CD8-positive, alpha-beta memory T cell (primary cell): ENCODE measurements around the gene GP9. TPM values are rescaled to one million over a fixed set of nuclear protein-coding genes. Genes with fewer than 3 reads are reported as not detected.

Experiments used
- CTCF ChIA-PET: fragments of 350-600 bp; sonication (Branson Sonifier 250); formaldehyde crosslinking; loops from one replicate; lab custom pipeline; 2021; ENCODE audit warnings: antibody characterized with exemption; lab: Charles Lee
- POLR2A ChIA-PET: fragments of 350-600 bp; sonication (Branson Sonifier 250); formaldehyde crosslinking; loops from one replicate; lab custom pipeline; 2021; ENCODE audit warnings: antibody characterized with exemption; lab: Charles Lee
- DNase-seq, 5 donors: peaks; one replicate each; pipeline versions ENCODE4 v3.0.0 to v3.0.0-alpha.2; 2020 to 2022; ENCODE audit warnings: mixed read lengths in 1 of 5
- H3K27ac ChIP-seq: one replicate; pipeline ENCODE4 v1.7.0; 2013; ENCODE audit warnings: low read depth, mild to moderate bottlenecking, low read length, moderate library complexity
- H3K27me3 ChIP-seq: 2 replicates; pipeline ENCODE4 v1.7.0; 2013; ENCODE audit warnings: low read length, mild to moderate bottlenecking; ENCODE audit not compliant: insufficient read depth, poor library complexity, severe bottlenecking
- H3K36me3 ChIP-seq: 2 replicates; pipeline ENCODE4 v1.7.0; 2013; ENCODE audit warnings: mild to moderate bottlenecking, low read length, moderate library complexity; ENCODE audit not compliant: insufficient read depth
- H3K4me1 ChIP-seq: 2 replicates; pipeline ENCODE4 v1.7.0; 2013; ENCODE audit warnings: mild to moderate bottlenecking, low read length, moderate library complexity; ENCODE audit not compliant: insufficient read depth
- H3K4me3 ChIP-seq: 2 replicates; pipeline ENCODE4 v1.7.0; 2013; ENCODE audit warnings: mild to moderate bottlenecking, low read length
- H3K9me3 ChIP-seq: 2 replicates; pipeline ENCODE4 v1.7.0; 2013; ENCODE audit warnings: mild to moderate bottlenecking, low read length
- H3K27ac Mint-ChIP-seq, 8 donors: one replicate each; pipeline ENCODE4 v1.8.0; 2020 to 2021; ENCODE audit warnings: mixed read lengths in 8 of 8, mild to moderate bottlenecking in 6 of 8, inconsistent platforms in 3 of 8, moderate library complexity in 3 of 8
- H3K27me3 Mint-ChIP-seq, 2 donors: one replicate each; pipeline ENCODE4 v1.8.0; 2020 to 2021; ENCODE audit warnings: mixed read lengths in 2 of 2, mild to moderate bottlenecking in 1 of 2, moderate library complexity in 1 of 2
- H3K36me3 Mint-ChIP-seq, 3 donors: one replicate each; pipeline ENCODE4 v1.8.0; 2020 to 2021; ENCODE audit warnings: mixed read lengths in 3 of 3, inconsistent platforms in 1 of 3, mild to moderate bottlenecking in 1 of 3
- H3K4me1 Mint-ChIP-seq, 3 donors: one replicate each; pipeline ENCODE4 v1.8.0; 2020 to 2021; ENCODE audit warnings: mixed read lengths in 3 of 3, inconsistent platforms in 1 of 3, mild to moderate bottlenecking in 1 of 3
- H3K4me3 Mint-ChIP-seq, 7 donors: one replicate each; pipeline ENCODE4 v1.8.0; 2020 to 2021; ENCODE audit warnings: mixed read lengths in 7 of 7, mild to moderate bottlenecking in 6 of 7, moderate library complexity in 4 of 7, inconsistent platforms in 2 of 7
- H3K9me3 Mint-ChIP-seq, 5 donors: one replicate each; pipeline ENCODE4 v1.8.0; 2020 to 2022; ENCODE audit warnings: mixed read lengths in 5 of 5, mild to moderate bottlenecking in 3 of 5, moderate library complexity in 2 of 5, inconsistent platforms in 1 of 5
- polyA plus RNA-seq: library from polyadenylated mRNA; unstranded; fragments of 300-500 nt; fragmentation: Illumina TruSeq; gene quantifications from one replicate; pipeline ENCODE4 v1.2.3, GENCODE V29; 2021
- total RNA-seq, 2 experiments: library from RNA; stranded (reverse); gene quantifications; one replicate each; pipeline ENCODE4 v1.2.3, GENCODE V29; 2021

Gene GP9
- total and polyA plus RNA-seq, 3 experiments from 2014 or later = not detected

- peaks cover 0 to 14% (median 0%) of the 10 kb centered on the region in 3 donors for H3K36me3 Mint-ChIP-seq
- no peaks in the 10 kb centered on the region for H3K36me3 ChIP-seq
- H3K9me3 Mint-ChIP-seq = no peaks in the 10 kb centered on the region
- H3K4me1 ChIP-seq = peaks cover 4% of the 10 kb centered on the region
- no peak overlapping the region for H3K4me3 ChIP-seq
- H3K4me3 Mint-ChIP-seq = no peak overlapping the region
- no peaks in the 10 kb centered on the region for H3K27me3 ChIP-seq
- peaks cover 15 to 39% of the 10 kb centered on the region in 2 donors for H3K27me3 Mint-ChIP-seq
- H3K9me3 ChIP-seq = no peaks in the 10 kb centered on the region
- CTCF ChIA-PET = interaction anchor here (0.6 to 2.5 kb wide), 3 partner anchors 13 to 24 kb away, joined by 3 to 11 read pairs (median 9); no protein-coding TSS in a partner anchor
- no peak for DNase-seq
- peaks cover 4 to 13% (median 4%) of the 10 kb centered on the region in 3 donors for H3K4me1 Mint-ChIP-seq
- no peak overlapping the region for H3K27ac Mint-ChIP-seq
- POLR2A ChIA-PET = no interaction called here
- no peak overlapping the region for H3K27ac ChIP-seq
These were observed 19.8 kb upstream of the GP9 start for GRCh38 chr3:129040579-129041300.

- no peaks in the 10 kb centered on the region for H3K4me1 ChIP-seq
- H3K4me3 ChIP-seq = peak overlapping the region; percentile 28
- DNase-seq = peak; percentile 11 to 57 (median 17)
- H3K4me3 Mint-ChIP-seq = peak overlapping the region in 6 of 7 donors; percentile 21 to 72 (median 45)
- H3K27ac ChIP-seq = no peak overlapping the region
- ChIA-PET POLR2A (no interaction called here), CTCF (interaction anchor here (0.8 to 1.9 kb wide), 5 partner anchors 13 to 200 kb away, joined by 3 to 8 read pairs (median 3); partner anchors contain the start of gene CFAP92)
- peaks cover 15 to 24% of the 10 kb centered on the region in 2 donors for H3K27me3 Mint-ChIP-seq
- H3K36me3 ChIP-seq = no peaks in the 10 kb centered on the region
- no peaks in the 10 kb centered on the region for H3K9me3 ChIP-seq
- peaks cover 2 to 7% (median 4%) of the 10 kb centered on the region in 3 donors for H3K4me1 Mint-ChIP-seq
- no peaks in the 10 kb centered on the region for H3K27me3 ChIP-seq
- no peak overlapping the region for H3K27ac Mint-ChIP-seq
- H3K36me3 Mint-ChIP-seq = peaks cover 0 to 19% (median 0%) of the 10 kb centered on the region in 3 donors
- H3K9me3 Mint-ChIP-seq = peaks cover 0 to 6% (median 5%) of the 10 kb centered on the region in 5 donors
These were observed 14.9 kb upstream of the GP9 start for GRCh38 chr3:129045675-129046036.

- H3K4me3 Mint-ChIP-seq = peak overlapping the region in 2 of 7 donors; percentile 44 to 46
- peaks cover 0 to 19% (median 0%) of the 10 kb centered on the region in 3 donors for H3K36me3 Mint-ChIP-seq
- peaks cover 0 to 6% (median 5%) of the 10 kb centered on the region in 5 donors for H3K9me3 Mint-ChIP-seq
- DNase-seq = peak in 1 of 5 donors; percentile 29
- H3K36me3 ChIP-seq = no peaks in the 10 kb centered on the region
- peak overlapping the region; percentile 28 for H3K4me3 ChIP-seq
- peaks cover 2 to 7% (median 4%) of the 10 kb centered on the region in 3 donors for H3K4me1 Mint-ChIP-seq
- peaks cover 15 to 24% of the 10 kb centered on the region in 2 donors for H3K27me3 Mint-ChIP-seq
- no peak overlapping the region for H3K27ac ChIP-seq
- ChIA-PET POLR2A (interaction anchor here (0.6 kb wide), 1 partner anchor 73 kb away, joined by 5 read pairs; no protein-coding TSS in a partner anchor), CTCF (interaction anchor here (0.8 to 1.9 kb wide), 9 partner anchors 12 to 199 kb away, joined by 3 to 8 read pairs (median 3); partner anchors contain the start of gene CFAP92)
- H3K27ac Mint-ChIP-seq = no peak overlapping the region
- H3K9me3 ChIP-seq = no peaks in the 10 kb centered on the region
- H3K4me1 ChIP-seq = no peaks in the 10 kb centered on the region
- H3K27me3 ChIP-seq = no peaks in the 10 kb centered on the region
These were observed 14.4 kb upstream of the GP9 start for GRCh38 chr3:129046037-129046731.

GRCh38 chr3:129046732-129047552, 13.6 kb upstream of the GP9 start:
- Mint-ChIP-seq H3K27ac (no peak overlapping the region), H3K36me3 (peaks cover 0 to 12% (median 0%) of the 10 kb centered on the region in 3 donors), H3K27me3 (peaks cover 10 to 21% of the 10 kb centered on the region in 2 donors), H3K4me3 (peak overlapping the region in 3 of 7 donors; percentile 20 to 46 (median 32)), H3K4me1 (peaks cover 2 to 7% (median 4%) of the 10 kb centered on the region in 3 donors), H3K9me3 (peaks cover 0 to 6% (median 5%) of the 10 kb centered on the region in 5 donors)
- ChIA-PET CTCF (interaction anchor here (0.8 to 1.9 kb wide), 10 partner anchors 12 to 199 kb away, joined by 3 to 8 read pairs (median 3); partner anchors contain the start of gene CFAP92), POLR2A (interaction anchor here (0.6 kb wide), 1 partner anchor 74 kb away, joined by 5 read pairs; no protein-coding TSS in a partner anchor)
- Histone ChIP-seq H3K4me1 (no peaks in the 10 kb centered on the region), H3K27me3 (no peaks in the 10 kb centered on the region), H3K36me3 (no peaks in the 10 kb centered on the region), H3K4me3 (no peak overlapping the region), H3K9me3 (no peaks in the 10 kb centered on the region), H3K27ac (no peak overlapping the region)
- DNase-seq = no peak

- no peak overlapping the region for H3K27ac Mint-ChIP-seq
- no peaks in the 10 kb centered on the region for H3K4me1 ChIP-seq
- peaks cover 0 to 6% (median 0%) of the 10 kb centered on the region in 3 donors for H3K36me3 Mint-ChIP-seq
- peaks cover 10 to 15% of the 10 kb centered on the region in 2 donors for H3K27me3 Mint-ChIP-seq
- no peak overlapping the region for H3K4me3 ChIP-seq
- no peak for DNase-seq
- H3K9me3 ChIP-seq = no peaks in the 10 kb centered on the region
- CTCF ChIA-PET = interaction anchor here (1.2 to 1.3 kb wide), 3 partner anchors 77 to 115 kb away, joined by 3 read pairs; no protein-coding TSS in a partner anchor
- H3K9me3 Mint-ChIP-seq = peaks cover 0 to 6% (median 5%) of the 10 kb centered on the region in 5 donors
- POLR2A ChIA-PET = no interaction called here
- no peaks in the 10 kb centered on the region for H3K27me3 ChIP-seq
- peak overlapping the region in 1 of 7 donors; percentile 32 for H3K4me3 Mint-ChIP-seq
- H3K36me3 ChIP-seq = no peaks in the 10 kb centered on the region
- H3K27ac ChIP-seq = no peak overlapping the region
- peaks cover 2 to 7% (median 4%) of the 10 kb centered on the region in 3 donors for H3K4me1 Mint-ChIP-seq
These were observed 13.1 kb upstream of the GP9 start for GRCh38 chr3:129047553-129047839.

GRCh38 chr3:129050556-129051295, 9.9 kb upstream of the GP9 start:
- Histone ChIP-seq H3K4me1 (peaks cover 5% of the 10 kb centered on the region), H3K4me3 (no peak overlapping the region), H3K27ac (no peak overlapping the region), H3K36me3 (no peaks in the 10 kb centered on the region), H3K27me3 (no peaks in the 10 kb centered on the region), H3K9me3 (no peaks in the 10 kb centered on the region)
- Mint-ChIP-seq H3K9me3 (peaks cover 0 to 6% (median 5%) of the 10 kb centered on the region in 5 donors), H3K27me3 (no peaks in the 10 kb centered on the region), H3K27ac (peak overlapping the region in 1 of 8 donors; percentile 21), H3K4me3 (peak overlapping the region in 1 of 7 donors; percentile 48), H3K4me1 (peaks cover 5 to 8% (median 7%) of the 10 kb centered on the region in 3 donors), H3K36me3 (peaks cover 0 to 6% (median 0%) of the 10 kb centered on the region in 3 donors)
- ChIA-PET POLR2A (no interaction called here), CTCF (interaction anchor here (0.7 to 7.2 kb wide), 6 partner anchors 31 to 265 kb away, joined by 4 to 79 read pairs (median 37); partner anchors contain the start of gene RAB43)
- DNase-seq = no peak
